ENCODE data around the gene FANCI. TPM values are rescaled to one million over a fixed set of nuclear protein-coding genes. Genes with fewer than 3 reads are reported as not detected.
"Not testable (repeated sequence)": the region's sequence is repeated elsewhere in the genome, so short reads cannot be mapped to it uniquely, and the experiment has no call there.

The FANCI gene
- total RNA-seq, 2 experiments from 2014 or later, result 180 TPM

DNA sequence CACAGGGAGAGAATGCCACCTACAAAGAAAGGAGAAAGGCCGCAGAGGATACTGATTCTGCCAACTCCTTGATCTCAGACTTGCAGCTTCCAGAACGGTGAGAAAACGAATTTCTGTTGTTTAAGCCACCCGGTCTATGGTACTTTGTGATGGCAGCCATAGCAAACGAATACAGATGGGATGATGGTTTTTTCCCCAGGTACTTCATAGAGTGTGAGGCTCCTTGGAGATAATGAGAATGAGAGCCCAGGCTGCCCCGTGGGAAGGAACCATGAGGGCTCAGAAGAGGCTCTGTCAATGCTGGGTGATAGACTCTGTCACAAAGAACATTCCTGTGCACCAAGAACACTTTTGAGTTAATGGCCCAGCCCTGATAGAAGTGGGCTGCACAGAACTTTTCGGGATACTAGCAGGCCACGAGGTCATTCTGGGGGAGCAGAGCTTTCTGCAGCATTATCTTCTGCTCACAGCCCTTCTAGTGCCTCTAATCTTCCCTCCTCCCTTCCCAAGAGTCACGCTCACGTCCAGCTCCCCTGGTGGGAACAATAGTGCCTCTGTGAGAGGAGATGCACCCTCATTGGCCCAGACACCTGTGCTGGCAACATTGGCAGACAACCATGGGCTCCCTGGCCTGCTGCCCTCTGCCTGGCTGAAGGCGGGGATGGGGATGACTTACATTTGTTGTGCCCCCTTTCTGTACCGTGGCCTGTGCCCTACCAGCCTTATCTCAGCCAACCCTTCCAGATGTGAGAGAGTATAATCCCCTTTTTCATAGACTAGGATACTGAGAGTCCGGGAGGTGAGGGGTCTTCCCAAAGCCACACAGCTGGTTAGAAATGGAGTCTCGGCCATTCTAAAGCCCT lies 17.2 kb upstream of the FANCI start:
- Mint-ChIP-seq H3K36me3 (ENCODE audit: low read depth) (no peaks in the 10 kb centered on the region), H3K27me3 (peaks cover 2% of the 10 kb centered on the region), H3K4me3 (no peak overlapping the region), H3K27ac (no peak overlapping the region), H3K9me3 (no peaks in the 10 kb centered on the region), H3K4me1 (ENCODE audit: low read depth) (peaks cover 5% of the 10 kb centered on the region)
- TF ChIP-seq, protein P1, sequence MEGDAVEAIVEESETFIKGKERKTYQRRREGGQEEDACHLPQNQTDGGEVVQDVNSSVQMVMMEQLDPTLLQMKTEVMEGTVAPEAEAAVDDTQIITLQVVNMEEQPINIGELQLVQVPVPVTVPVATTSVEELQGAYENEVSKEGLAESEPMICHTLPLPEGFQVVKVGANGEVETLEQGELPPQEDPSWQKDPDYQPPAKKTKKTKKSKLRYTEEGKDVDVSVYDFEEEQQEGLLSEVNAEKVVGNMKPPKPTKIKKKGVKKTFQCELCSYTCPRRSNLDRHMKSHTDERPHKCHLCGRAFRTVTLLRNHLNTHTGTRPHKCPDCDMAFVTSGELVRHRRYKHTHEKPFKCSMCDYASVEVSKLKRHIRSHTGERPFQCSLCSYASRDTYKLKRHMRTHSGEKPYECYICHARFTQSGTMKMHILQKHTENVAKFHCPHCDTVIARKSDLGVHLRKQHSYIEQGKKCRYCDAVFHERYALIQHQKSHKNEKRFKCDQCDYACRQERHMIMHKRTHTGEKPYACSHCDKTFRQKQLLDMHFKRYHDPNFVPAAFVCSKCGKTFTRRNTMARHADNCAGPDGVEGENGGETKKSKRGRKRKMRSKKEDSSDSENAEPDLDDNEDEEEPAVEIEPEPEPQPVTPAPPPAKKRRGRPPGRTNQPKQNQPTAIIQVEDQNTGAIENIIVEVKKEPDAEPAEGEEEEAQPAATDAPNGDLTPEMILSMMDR (IDR thresholded peaks at IDR 0.05), result no peak
- ChIA-PET CTCF (interaction anchor here (1.7 to 6.1 kb wide), 2 partner anchors 20 kb away, joined by 4 to 42 read pairs; no protein-coding TSS in a partner anchor), POLR2A (interaction anchor here (0.8 to 1.0 kb wide), 2 partner anchors 17 to 20 kb away, joined by 3 read pairs; partner anchors contain the start of gene FANCI)
- no peak for ATAC-seq
- no peak for DNase-seq
- intact Hi-C loops (cut with micrococcal nuclease), result no loop called here

DNA sequence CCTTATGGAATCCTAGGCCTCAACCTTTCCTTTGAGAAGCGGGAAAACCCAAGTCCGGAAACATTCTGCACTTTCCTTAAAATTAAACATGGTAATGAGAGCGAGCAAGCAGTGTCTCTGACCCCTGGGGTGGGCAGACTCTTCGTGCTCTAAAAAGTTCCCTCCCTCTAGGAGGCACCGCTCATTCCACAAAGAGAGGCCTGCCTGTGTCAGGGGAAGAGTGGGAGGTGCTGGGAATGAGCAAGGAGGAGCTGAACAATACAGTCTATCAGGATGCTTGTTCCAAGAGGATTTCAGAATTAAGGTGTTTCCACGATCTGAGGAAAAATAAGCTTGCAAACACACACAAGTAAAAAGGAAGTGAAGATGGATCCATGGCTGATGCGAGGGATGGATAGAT lies 16.4 kb upstream of the FANCI start:
- POLR2A ChIA-PET, result no interaction called here
- intact Hi-C loops (cut with micrococcal nuclease), result no loop called here

DNA sequence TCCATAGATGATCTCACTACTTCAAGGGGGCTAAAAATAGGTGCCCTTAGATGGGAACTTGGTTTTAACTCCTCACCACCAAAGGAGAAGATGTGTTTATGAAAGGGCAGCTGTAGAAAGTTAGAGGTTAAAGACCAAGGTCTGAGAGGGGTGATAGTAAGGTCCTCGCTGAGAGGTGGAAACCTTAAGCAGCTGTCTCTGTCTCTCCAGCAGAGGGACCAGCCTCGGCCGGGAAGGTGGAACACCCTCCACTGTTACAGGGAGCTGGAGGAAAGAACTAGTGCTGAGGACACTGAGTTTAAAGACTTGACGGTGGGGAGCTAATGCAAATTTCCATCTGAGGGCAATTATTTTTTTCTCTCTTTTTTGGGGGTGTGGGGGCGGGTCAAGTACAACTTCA lies 13.5 kb upstream of the FANCI start:
- intact Hi-C loops (cut with micrococcal nuclease), result no loop called here
- Mint-ChIP-seq H3K4me1 (ENCODE audit: low read depth) (peaks cover 5% of the 10 kb centered on the region), H3K4me3 (no peak overlapping the region), H3K36me3 (ENCODE audit: low read depth) (no peaks in the 10 kb centered on the region), H3K9me3 (no peaks in the 10 kb centered on the region), H3K27ac (no peak overlapping the region), H3K27me3 (peaks cover 13% of the 10 kb centered on the region)
- POLR2A ChIA-PET, result interaction anchor here (0.9 kb wide), 1 partner anchor 12 kb away, joined by 3 read pairs; no protein-coding TSS in a partner anchor
- CTCF ChIA-PET, result interaction anchor here (0.7 to 1.5 kb wide), 4 partner anchors 14 to 24 kb away, joined by 3 to 6 read pairs (median 3); no protein-coding TSS in a partner anchor
- TF ChIP-seq, protein P1 (IDR thresholded peaks at IDR 0.05), result no peak
- DNase-seq (no peak), ATAC-seq (no peak)

More for the DNA sequence above, 16.4 kb upstream of the FANCI start:
- no peak for DNase-seq
- Mint-ChIP-seq H3K27ac (no peak overlapping the region), H3K27me3 (peaks cover 4% of the 10 kb centered on the region), H3K4me1 (ENCODE audit: low read depth) (peaks cover 5% of the 10 kb centered on the region), H3K9me3 (no peaks in the 10 kb centered on the region), H3K4me3 (no peak overlapping the region), H3K36me3 (ENCODE audit: low read depth) (no peaks in the 10 kb centered on the region)
- CTCF ChIA-PET, result interaction anchor here (6.1 kb wide), 1 partner anchor 21 kb away, joined by 42 read pairs; no protein-coding TSS in a partner anchor
- TF ChIP-seq, protein P1 (IDR thresholded peaks at IDR 0.05), result no peak
- ATAC-seq, result no peak

DNA sequence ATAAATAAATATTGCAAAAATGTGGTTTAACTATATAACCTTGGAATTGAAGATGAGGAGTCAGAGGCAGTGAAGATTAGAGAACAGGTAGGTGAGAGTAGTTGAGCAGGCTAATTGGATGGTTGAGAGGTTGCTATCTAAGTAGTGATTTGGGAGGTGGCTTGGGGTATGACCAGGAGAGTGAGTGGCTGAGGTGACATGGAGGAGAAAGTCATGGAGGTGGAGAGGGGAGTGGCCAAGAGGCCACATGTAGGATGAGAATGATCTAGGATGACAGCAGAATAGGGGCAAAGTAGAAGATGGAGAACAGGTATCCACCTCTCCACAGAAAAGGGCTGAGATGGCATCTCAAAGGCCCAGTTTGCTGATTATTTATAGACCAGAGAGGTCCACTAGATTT lies 11.9 kb upstream of the FANCI start:
- POLR2A ChIA-PET, result no interaction called here
- CTCF ChIA-PET, result no interaction called here
- intact Hi-C loops (cut with micrococcal nuclease), result no loop called here
- no peak for DNase-seq
- Mint-ChIP-seq H3K4me1 (ENCODE audit: low read depth) (peaks cover 5% of the 10 kb centered on the region), H3K27ac (no peak overlapping the region), H3K4me3 (no peak overlapping the region), H3K36me3 (ENCODE audit: low read depth) (no peaks in the 10 kb centered on the region), H3K27me3 (peaks cover 15% of the 10 kb centered on the region), H3K9me3 (no peaks in the 10 kb centered on the region)
- TF ChIP-seq, protein P1 (IDR thresholded peaks at IDR 0.05), result no peak
- no peak for ATAC-seq

DNA sequence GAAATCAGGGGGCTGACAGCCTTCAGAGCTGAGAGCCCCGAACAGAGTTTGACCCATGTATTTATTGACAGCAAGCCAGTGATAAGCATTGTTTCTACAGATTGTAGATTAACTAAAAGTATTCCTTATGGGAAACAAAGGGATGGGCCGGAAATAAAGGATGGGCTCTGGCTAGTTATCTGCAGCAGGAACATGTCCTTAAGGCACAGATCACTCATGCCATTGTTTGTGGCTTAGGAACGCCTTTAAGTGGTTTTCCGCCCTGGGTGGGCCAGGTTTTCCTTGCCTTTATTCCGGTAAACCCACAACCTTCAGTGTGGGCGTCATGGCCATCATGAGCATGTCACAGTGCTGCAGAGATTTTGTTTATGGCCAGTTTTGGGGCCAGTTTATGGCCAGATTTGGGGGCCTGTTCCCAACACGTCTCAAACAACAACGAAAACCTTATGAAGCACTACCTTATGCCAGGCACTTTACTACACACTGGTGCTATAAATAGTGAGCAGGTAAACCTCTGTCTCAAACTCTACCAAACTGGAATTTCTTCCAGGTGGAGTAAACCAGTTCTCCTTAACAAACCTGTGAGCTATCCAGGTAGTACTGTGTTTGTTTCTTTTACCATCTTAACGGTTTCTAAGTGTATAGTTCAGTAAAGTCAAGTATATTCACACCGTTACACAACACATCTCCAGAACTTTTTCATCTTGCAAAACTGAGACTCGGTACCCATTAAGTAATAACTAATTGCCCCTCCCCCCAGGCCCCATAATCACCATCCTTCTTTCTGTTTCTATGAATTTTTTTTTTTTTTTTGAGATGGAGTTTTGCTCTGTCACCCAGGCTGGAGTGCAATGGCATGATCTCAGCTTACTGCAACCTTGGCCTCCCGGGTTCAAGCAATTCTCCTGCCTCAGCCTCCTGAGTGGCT lies 3.6 kb upstream of the FANCI start:
- H3K4me3 Mint-ChIP-seq; DNase-seq; H3K27me3 Mint-ChIP-seq; ATAC-seq; H3K27ac Mint-ChIP-seq; intact Hi-C loops (cut with micrococcal nuclease); H3K36me3 Mint-ChIP-seq (ENCODE audit: low read depth); H3K4me1 Mint-ChIP-seq (ENCODE audit: low read depth); H3K9me3 Mint-ChIP-seq: not testable (repeated sequence)
- CTCF ChIA-PET, result interaction anchor here (3.1 kb wide), 1 partner anchor 33 kb away, joined by 17 read pairs; no protein-coding TSS in a partner anchor
- POLR2A ChIA-PET, result interaction anchor here (0.6 kb wide), 1 partner anchor 747 kb away, joined by 3 read pairs; no protein-coding TSS in a partner anchor

Measured in activated CD8-positive, alpha-beta T cell treated with anti-CD3 and anti-CD28 coated beads for 36 hours (primary cell).